Endothelial cell of umbilical vein (primary cell): Measurements from ENCODE around the gene IGSF9B. TPM values are rescaled to one million over a fixed set of nuclear protein-coding genes. Genes with fewer than 3 reads are reported as not detected.

ENCODE experiments used
- BruUV-seq: library from RNA; stranded (reverse); fragments of 400-500 nt; replicated peaks from 2 replicates; lab custom pipeline; 2021; lab: Mats Ljungman, UMichigan
- CTCF ChIA-PET: fragments of 300-600, 350-600 bp; sonication (Branson Sonifier 250); formaldehyde crosslinking; loops from one replicate; lab custom pipeline; 2021; ENCODE audit warnings: antibody characterized with exemption, inconsistent platforms; lab: Charles Lee
- POLR2A ChIA-PET: fragments of 300-600, 350-600 bp; sonication (Branson Sonifier 250); formaldehyde crosslinking; loops from one replicate; lab custom pipeline; 2021; ENCODE audit warnings: antibody characterized with exemption, inconsistent platforms; lab: Charles Lee
- DNase-seq: peaks from one replicate; pipeline ENCODE4 v3.0.0-alpha.2; 2011; ENCODE audit warnings: low read depth, low spot score
- FAIRE-seq: peaks from 2 replicates; lab custom pipeline; 2011; peaks lifted over from hg19 to GRCh38; lab: Jason Lieb, UNC
- H2AFZ ChIP-seq: 2 replicates; pipeline ENCODE4 v1.6.0; 2012; ENCODE audit warnings: low read depth, low read length, control low read depth, inconsistent platforms
- H3K27ac ChIP-seq: 2 replicates; pipeline ENCODE4 v1.5.1; 2011; ENCODE audit warnings: low read depth, mild to moderate bottlenecking, control low read depth, low read length, moderate library complexity; ENCODE audit not compliant: insufficient read depth
- H3K27me3 ChIP-seq, 2 experiments: 2 replicates each; pipeline versions ENCODE4 v1.6.0 to v1.6.1; 2011; ENCODE audit warnings: low read length in 2 of 2, mixed read lengths in 1 of 2; ENCODE audit not compliant: control insufficient read depth in 2 of 2, insufficient read depth in 2 of 2
- H3K36me3 ChIP-seq, 2 experiments: 2 replicates in 1 of 2; 3 replicates in 1 of 2; pipeline ENCODE4 v1.5.1; 2011; ENCODE audit warnings: low read length in 2 of 2, mild to moderate bottlenecking in 1 of 2, moderate library complexity in 1 of 2; ENCODE audit not compliant: control insufficient read depth in 2 of 2, insufficient read depth in 2 of 2; ENCODE audit errors: extremely low read depth in 1 of 2
- H3K4me1 ChIP-seq: 3 replicates; pipeline ENCODE4 v1.5.1; 2011; ENCODE audit warnings: mild to moderate bottlenecking, low read length; ENCODE audit not compliant: control insufficient read depth, insufficient read depth; ENCODE audit errors: extremely low read depth
- H3K4me2 ChIP-seq: 2 replicates; pipeline ENCODE4 v1.6.1; 2011; ENCODE audit warnings: low read length, control low read depth, mixed read lengths; ENCODE audit not compliant: insufficient read depth
- H3K4me3 ChIP-seq, 3 experiments: fragments of 200-600 bp in 1 of 3; sonication (generic), shearing (Covaris generic) in 1 of 3; replicated peaks in 1 of 3; 2 replicates each; pipeline ENCODE4 v1.5.1; 2011 to 2016; ENCODE audit warnings: control low read depth in 3 of 3, low read length in 3 of 3, mild to moderate bottlenecking in 2 of 3, inconsistent platforms in 1 of 3, low read depth in 1 of 3, moderate library complexity in 1 of 3; ENCODE audit not compliant: insufficient read depth in 1 of 3
- H3K79me2 ChIP-seq: 2 replicates; pipeline ENCODE4 v1.6.0; 2012; ENCODE audit warnings: low read length, inconsistent platforms; ENCODE audit not compliant: control insufficient read depth, insufficient read depth
- H3K9ac ChIP-seq: replicated peaks from 2 replicates; pipeline ENCODE3; 2011; ENCODE audit warnings: low read length, control low read depth; ENCODE audit not compliant: insufficient read depth; ENCODE audit errors: extremely low read depth
- H3K9me1 ChIP-seq: replicated peaks from 3 replicates; pipeline ENCODE4 v1.6.0; 2011; ENCODE audit warnings: mild to moderate bottlenecking, low read length; ENCODE audit not compliant: control insufficient read depth, insufficient read depth; ENCODE audit errors: extremely low read depth
- H3K9me3 ChIP-seq: replicated peaks from 2 replicates; pipeline ENCODE4 v1.5.1; 2012; ENCODE audit warnings: low read length, inconsistent platforms; ENCODE audit not compliant: control insufficient read depth, insufficient read depth
- H4K20me1 ChIP-seq: replicated peaks from 2 replicates; pipeline ENCODE3; 2011; ENCODE audit warnings: mild to moderate bottlenecking, low read length; ENCODE audit not compliant: control insufficient read depth, insufficient read depth; ENCODE audit errors: extremely low read depth
- CTCF ChIP-seq, 2 donors: IDR thresholded peaks; 1 replicate in 1 of 2; 2 replicates in 1 of 2; pipeline ENCODE4 v1.5.1; 2011; ENCODE audit warnings: low read length in 2 of 2, mild to moderate bottlenecking in 2 of 2, moderate library complexity in 2 of 2, control low read depth in 1 of 2, inconsistent platforms in 1 of 2, low read depth in 1 of 2; ENCODE audit not compliant: insufficient read depth in 1 of 2; ENCODE audit errors: extremely low read depth in 1 of 2
- EZH2 ChIP-seq: IDR thresholded peaks from 2 replicates; pipeline ENCODE4 v1.6.1; 2012; ENCODE audit warnings: borderline replicate concordance, low read depth, mild to moderate bottlenecking, moderate library complexity, low read length, inconsistent platforms; ENCODE audit not compliant: severe bottlenecking
- FOS ChIP-seq: IDR thresholded peaks from 2 replicates; pipeline ENCODE4 v1.6.1; 2011; ENCODE audit warnings: mild to moderate bottlenecking, low read length, moderate library complexity, borderline replicate concordance; ENCODE audit not compliant: insufficient read depth
- GATA2 ChIP-seq: IDR thresholded peaks from 2 replicates; pipeline ENCODE4 v1.7.0; 2011; ENCODE audit warnings: low read depth, mild to moderate bottlenecking, moderate library complexity, mixed read lengths, low read length; ENCODE audit not compliant: insufficient read length, insufficient read depth
- JUN ChIP-seq: IDR thresholded peaks from 2 replicates; pipeline ENCODE4 v1.6.1; 2011; ENCODE audit warnings: borderline replicate concordance, low read depth; ENCODE audit not compliant: insufficient read length, insufficient read depth
- MAX ChIP-seq: IDR thresholded peaks from 2 replicates; pipeline ENCODE4 v1.6.1; 2011; ENCODE audit not compliant: insufficient read depth, insufficient read length
- MYC ChIP-seq: IDR thresholded peaks from one replicate; pipeline ENCODE4 v1.6.1; 2011; ENCODE audit warnings: mild to moderate bottlenecking, low read depth, low read length
- POLR2A ChIP-seq: IDR thresholded peaks from 2 replicates; pipeline ENCODE4 v1.6.1; 2012; ENCODE audit warnings: low read depth, mild to moderate bottlenecking, control low read depth, low read length
- POLR2AphosphoS5 ChIP-seq: IDR thresholded peaks from 2 replicates; pipeline ENCODE4 v1.6.1; 2012; ENCODE audit warnings: low read depth, mild to moderate bottlenecking, control low read depth, low read length, moderate library complexity; ENCODE audit not compliant: insufficient read depth
- dilution Hi-C: fragments of 300-500 bp; cut with MboI; formaldehyde crosslinking; loops from one replicate; pipeline ENCODE4 v1.15.0; 2019; ENCODE audit warnings: low sequenced_read_pairs; ENCODE audit not compliant: extremely low pct_ligation_motif_present
- intact Hi-C: fragments of 100-400 bp; cut with micrococcal nuclease; formaldehyde crosslinking; loops from one replicate; pipeline ENCODE4 v1.10.0; 2022
- polyA plus RNA-seq, 4 experiments: library from polyadenylated mRNA; depleted of rRNA in 3 of 4; stranded (reverse) in 3 of 4; unstranded in 1 of 4; fragments of >200 nt; gene quantifications; 2 replicates each; pipeline versions ENCODE4 v1.2.1 to v1.2.3, GENCODE V29; 2011 to 2012; ENCODE audit warnings: missing spikeins in 1 of 4
- total RNA-seq: library from RNA; stranded (reverse); gene quantifications from 2 replicates; pipeline ENCODE4 v1.2.3, GENCODE V29; 2021

Gene IGSF9B
- total and polyA plus RNA-seq, 2 donors (not counting 3 experiments of a cell fraction or from before 2014, with no cell fraction given), result 0.15 to 0.18 TPM

- H3K4me3 ChIP-seq, result no peak overlapping the region
- dilution Hi-C loops (no loop called here), intact Hi-C loops (no loop called here)
- H3K27ac ChIP-seq, result no peak overlapping the region
- no peaks in the 10 kb centered on the region for H3K9me3 ChIP-seq
- H3K79me2 ChIP-seq, result no peaks in the 10 kb centered on the region
- H3K4me2 ChIP-seq, result no peak overlapping the region
- ChIA-PET POLR2A (no interaction called here), CTCF (no interaction called here)
- no peaks in the 10 kb centered on the region for H3K36me3 ChIP-seq
- no TSS peak for BruUV-seq
- no peak for TF ChIP-seq CTCF (IDR thresholded peaks at IDR 0.05; ENCODE audit: extremely low read depth in 1 of 2, insufficient read depth in 1 of 2, low read depth in 1 of 2, low read length in 2 of 2)
- no peak for TF ChIP-seq POLR2A
- TF ChIP-seq MAX, result no peak
- TF ChIP-seq EZH2, result no peak
- no peak for TF ChIP-seq MYC
- DNase-seq, result no peak
- no peak overlapping the region for H3K9ac ChIP-seq
- no peaks in the 10 kb centered on the region for H3K4me1 ChIP-seq
- H3K27me3 ChIP-seq, result no peaks in the 10 kb centered on the region
- no peaks in the 10 kb centered on the region for H4K20me1 ChIP-seq
- FAIRE-seq, result no peak
- no peak overlapping the region for H2AFZ ChIP-seq
- H3K9me1 ChIP-seq, result no peaks in the 10 kb centered on the region
Observed at GRCh38 chr11:133968300-133968699, 11.5 kb upstream of the IGSF9B start.

- Histone ChIP-seq H3K4me2 (no peak overlapping the region), H2AFZ (no peak overlapping the region), H4K20me1 (no peaks in the 10 kb centered on the region), H3K4me1 (no peaks in the 10 kb centered on the region), H3K9ac (no peak overlapping the region), H3K36me3 (no peaks in the 10 kb centered on the region), H3K79me2 (no peaks in the 10 kb centered on the region), H3K4me3 (no peak overlapping the region), H3K27me3 (no peaks in the 10 kb centered on the region), H3K9me3 (no peaks in the 10 kb centered on the region), H3K27ac (no peak overlapping the region), H3K9me1 (no peaks in the 10 kb centered on the region)
- BruUV-seq, result no TSS peak
- TF ChIP-seq MAX (no peak), EZH2 (no peak), GATA2 (no peak), JUN (no peak), FOS (no peak), MYC (no peak), CTCF (IDR thresholded peaks at IDR 0.05; ENCODE audit: extremely low read depth in 1 of 2, insufficient read depth in 1 of 2, low read depth in 1 of 2, low read length in 2 of 2) (no peak), POLR2AphosphoS5 (no peak), POLR2A (no peak)
- dilution Hi-C loops, result no loop called here
- POLR2A ChIA-PET, result no interaction called here
- CTCF ChIA-PET, result no interaction called here
- intact Hi-C loops, result no loop called here
- FAIRE-seq (no peak), DNase-seq (no peak)
Observed at GRCh38 chr11:133967599-133968238, 11.0 kb upstream of the IGSF9B start.
